K562 (cell line): ENCODE data around the gene PPP1R14B. TPM values are rescaled to one million over a fixed set of nuclear protein-coding genes. Genes with fewer than 3 reads are reported as not detected.

Experiments
- CBX2 ChIP-seq: fragments of 200-600 bp; sonication (generic); IDR thresholded peaks from one replicate; pipeline ENCODE4 v1.6.1; 2012; ENCODE audit warnings: mild to moderate bottlenecking, low read length, inconsistent platforms; ENCODE audit not compliant: insufficient read depth, poor library complexity, severe bottlenecking
- CEBPG ChIP-seq, 3 experiments: fragments of 200-800 bp in 1 of 3; sonication (Bioruptor generic) in 1 of 3; sonication (generic) in 1 of 3; formaldehyde crosslinking in 1 of 3; IDR thresholded peaks in 2 of 3; conservative IDR thresholded peaks in 1 of 3; 2 replicates each; pipeline versions ENCODE4 v1.6.1 to v1.8.0; 2016 to 2022; ENCODE audit warnings: missing compliant biosample characterization in 2 of 3, missing genetic modification characterization in 2 of 3, mild to moderate bottlenecking in 1 of 3, missing genetic modification reagents in 1 of 3
- CSDE1 ChIP-seq, 2 experiments: fragments of 450-650 bp; IDR thresholded peaks; 2 replicates each; pipeline ENCODE4 v1.6.1; 2016; ENCODE audit warnings: mild to moderate bottlenecking in 1 of 2
- CXXC5 ChIP-seq: fragments of 250-450 bp; sonication (Bioruptor Pico); IDR thresholded peaks from 2 replicates; pipeline ENCODE4 v1.8.0; 2022; ENCODE audit warnings: inconsistent platforms, mild to moderate bottlenecking, moderate library complexity
- FOS ChIP-seq: IDR thresholded peaks from 3 replicates; pipeline ENCODE4 v1.6.1; 2011; ENCODE audit not compliant: insufficient read length; ENCODE audit errors: extremely low read depth
- HNRNPLL ChIP-seq: fragments of 200-400 bp; formaldehyde crosslinking; IDR thresholded peaks from 2 replicates; pipeline ENCODE4 v1.6.1; 2017; ENCODE audit warnings: low read length, low read depth, mild to moderate bottlenecking; ENCODE audit not compliant: poor library complexity, severe bottlenecking
- MCM5 ChIP-seq: fragments of 450-650 bp; IDR thresholded peaks from 2 replicates; pipeline ENCODE4 v1.6.1; 2016; ENCODE audit warnings: low read depth
- MIER1 ChIP-seq: fragments of 450-650 bp; IDR thresholded peaks from 2 replicates; pipeline ENCODE4 v1.6.1; 2016; ENCODE audit warnings: antibody characterized with exemption, mild to moderate bottlenecking, low read depth
- MXD1 ChIP-seq: fragments of 250-450 bp; sonication (Bioruptor Pico); IDR thresholded peaks from 2 replicates; pipeline ENCODE4 v1.8.0; 2021; ENCODE audit warnings: borderline replicate concordance, mild to moderate bottlenecking, moderate library complexity; ENCODE audit not compliant: poor library complexity, severe bottlenecking
- PTRF ChIP-seq: fragments of 450-650 bp; IDR thresholded peaks from 2 replicates; pipeline ENCODE4 v1.6.1; 2016; ENCODE audit warnings: mild to moderate bottlenecking, missing genetic modification characterization, missing compliant biosample characterization
- TAF9B ChIP-seq: fragments of 450-650 bp; IDR thresholded peaks from 2 replicates; pipeline ENCODE4 v1.6.1; 2018; ENCODE audit warnings: mild to moderate bottlenecking; ENCODE audit not compliant: partially characterized antibody
- ZNF507 ChIP-seq: conservative IDR thresholded peaks from 2 replicates; pipeline ENCODE4 v1.6.1; 2017; ENCODE audit warnings: missing genetic modification characterization, missing compliant biosample characterization
- ZNF583 ChIP-seq: fragments of 250-450 bp; sonication (Bioruptor Pico); IDR thresholded peaks from 2 replicates; pipeline ENCODE4 v1.4.0; 2020
- polyA plus RNA-seq, 8 experiments: library from polyadenylated mRNA; depleted of rRNA in 4 of 8; stranded (reverse) in 5 of 8; unstranded in 3 of 8; fragments of >200 nt; fragmentation: Nextera tagmentation in 2 of 8; fragmentation: Illumina TruSeq in 1 of 8; extraction: Ambion mirVana in 2 of 8; extraction: Trizol in 1 of 8; gene quantifications; 2 replicates each; pipeline versions ENCODE4 v1.2.1 to v1.2.3, GENCODE V29; 2011 to 2014; ENCODE audit warnings: inconsistent platforms in 1 of 8, missing spikeins in 1 of 8
- total RNA-seq, 7 experiments: library from RNA; depleted of rRNA in 6 of 7; stranded (reverse); fragments of >200 nt in 6 of 7; fragmentation: Illumina TruSeq in 2 of 7; extraction: Trizol in 2 of 7; gene quantifications; 2 replicates each; pipeline versions ENCODE4 v1.2.1 to v1.2.3, GENCODE V29; 2011 to 2021; ENCODE audit warnings: low replicate concordance in 1 of 7
- TF ChIP-seq, protein P1 (sequence below): fragments of 250-450 bp; sonication (Bioruptor Pico); IDR thresholded peaks from 2 replicates; pipeline ENCODE4 v1.5.0; 2021
- TF ChIP-seq, protein P2 (sequence below): sonication (generic); formaldehyde crosslinking; IDR thresholded peaks from 2 replicates; pipeline ENCODE4 v1.8.0; 2022; ENCODE audit warnings: mild to moderate bottlenecking, low read depth, missing genetic modification reagents
- TF ChIP-seq, protein P3 (sequence below): fragments of 250-450 bp; sonication (Bioruptor Pico); IDR thresholded peaks from 2 replicates; pipeline ENCODE4 v1.8.0; 2021; ENCODE audit warnings: mild to moderate bottlenecking, moderate library complexity
- TF ChIP-seq, protein P4 (sequence below), 2 experiments: IDR thresholded peaks; 2 replicates each; pipeline ENCODE4 v1.6.1; 2012; ENCODE audit warnings: improper control_type of control experiment in 2 of 2, low read depth in 2 of 2, low read length in 2 of 2, borderline replicate concordance in 1 of 2

PPP1R14B gene
- total and polyA plus RNA-seq, 9 of the 15 experiments (the other 6 are each of a cell fraction or from before 2014, with no cell fraction given), result 7.7 to 566 (median 212) TPM

GRCh38 chr11:64207256-64208085 is 39.3 kb downstream of the PPP1R14B start (continued):
- peak; percentile 92 for TF ChIP-seq TAF9B
- TF ChIP-seq, protein P1, sequence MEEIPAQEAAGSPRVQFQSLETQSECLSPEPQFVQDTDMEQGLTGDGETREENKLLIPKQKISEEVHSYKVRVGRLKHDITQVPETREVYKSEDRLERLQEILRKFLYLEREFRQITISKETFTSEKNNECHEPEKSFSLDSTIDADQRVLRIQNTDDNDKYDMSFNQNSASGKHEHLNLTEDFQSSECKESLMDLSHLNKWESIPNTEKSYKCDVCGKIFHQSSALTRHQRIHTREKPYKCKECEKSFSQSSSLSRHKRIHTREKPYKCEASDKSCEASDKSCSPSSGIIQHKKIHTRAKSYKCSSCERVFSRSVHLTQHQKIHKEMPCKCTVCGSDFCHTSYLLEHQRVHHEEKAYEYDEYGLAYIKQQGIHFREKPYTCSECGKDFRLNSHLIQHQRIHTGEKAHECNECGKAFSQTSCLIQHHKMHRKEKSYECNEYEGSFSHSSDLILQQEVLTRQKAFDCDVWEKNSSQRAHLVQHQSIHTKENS (CRISPR knock-in tag), result no peak
- TF ChIP-seq ZNF507 (tag), result no peak
- TF ChIP-seq MCM5, result no peak
- no peak for TF ChIP-seq CBX2
- TF ChIP-seq CSDE1 (IDR thresholded peaks at IDR 0.05), result no peak
- TF ChIP-seq, protein P2, sequence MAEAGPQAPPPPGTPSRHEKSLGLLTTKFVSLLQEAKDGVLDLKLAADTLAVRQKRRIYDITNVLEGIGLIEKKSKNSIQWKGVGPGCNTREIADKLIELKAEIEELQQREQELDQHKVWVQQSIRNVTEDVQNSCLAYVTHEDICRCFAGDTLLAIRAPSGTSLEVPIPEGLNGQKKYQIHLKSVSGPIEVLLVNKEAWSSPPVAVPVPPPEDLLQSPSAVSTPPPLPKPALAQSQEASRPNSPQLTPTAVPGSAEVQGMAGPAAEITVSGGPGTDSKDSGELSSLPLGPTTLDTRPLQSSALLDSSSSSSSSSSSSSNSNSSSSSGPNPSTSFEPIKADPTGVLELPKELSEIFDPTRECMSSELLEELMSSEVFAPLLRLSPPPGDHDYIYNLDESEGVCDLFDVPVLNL, result no peak
- no peak for TF ChIP-seq MIER1
- TF ChIP-seq ZNF583 (CRISPR knock-in tag), result 0 out of 2 replicates have a peak, but pooled peaks have one; percentile 18
- no peak for TF ChIP-seq HNRNPLL
- TF ChIP-seq MXD1 (CRISPR knock-in tag), result no peak
- TF ChIP-seq, protein P3, sequence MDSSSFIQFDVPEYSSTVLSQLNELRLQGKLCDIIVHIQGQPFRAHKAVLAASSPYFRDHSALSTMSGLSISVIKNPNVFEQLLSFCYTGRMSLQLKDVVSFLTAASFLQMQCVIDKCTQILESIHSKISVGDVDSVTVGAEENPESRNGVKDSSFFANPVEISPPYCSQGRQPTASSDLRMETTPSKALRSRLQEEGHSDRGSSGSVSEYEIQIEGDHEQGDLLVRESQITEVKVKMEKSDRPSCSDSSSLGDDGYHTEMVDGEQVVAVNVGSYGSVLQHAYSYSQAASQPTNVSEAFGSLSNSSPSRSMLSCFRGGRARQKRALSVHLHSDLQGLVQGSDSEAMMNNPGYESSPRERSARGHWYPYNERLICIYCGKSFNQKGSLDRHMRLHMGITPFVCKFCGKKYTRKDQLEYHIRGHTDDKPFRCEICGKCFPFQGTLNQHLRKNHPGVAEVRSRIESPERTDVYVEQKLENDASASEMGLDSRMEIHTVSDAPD, result no peak
- no peak for TF ChIP-seq PTRF (tag)
- TF ChIP-seq CEBPG (CRISPR knock-in tag; IDR thresholded peaks at IDR 0.05), result peak; percentile 47; the same call in 1 of the 2 replicates
- no peak for TF ChIP-seq CEBPG (tag; conservative IDR thresholded peaks at IDR 0.05 in 1 of 2, IDR thresholded peaks at IDR 0.05 in 1 of 2)
- TF ChIP-seq, protein P4, sequence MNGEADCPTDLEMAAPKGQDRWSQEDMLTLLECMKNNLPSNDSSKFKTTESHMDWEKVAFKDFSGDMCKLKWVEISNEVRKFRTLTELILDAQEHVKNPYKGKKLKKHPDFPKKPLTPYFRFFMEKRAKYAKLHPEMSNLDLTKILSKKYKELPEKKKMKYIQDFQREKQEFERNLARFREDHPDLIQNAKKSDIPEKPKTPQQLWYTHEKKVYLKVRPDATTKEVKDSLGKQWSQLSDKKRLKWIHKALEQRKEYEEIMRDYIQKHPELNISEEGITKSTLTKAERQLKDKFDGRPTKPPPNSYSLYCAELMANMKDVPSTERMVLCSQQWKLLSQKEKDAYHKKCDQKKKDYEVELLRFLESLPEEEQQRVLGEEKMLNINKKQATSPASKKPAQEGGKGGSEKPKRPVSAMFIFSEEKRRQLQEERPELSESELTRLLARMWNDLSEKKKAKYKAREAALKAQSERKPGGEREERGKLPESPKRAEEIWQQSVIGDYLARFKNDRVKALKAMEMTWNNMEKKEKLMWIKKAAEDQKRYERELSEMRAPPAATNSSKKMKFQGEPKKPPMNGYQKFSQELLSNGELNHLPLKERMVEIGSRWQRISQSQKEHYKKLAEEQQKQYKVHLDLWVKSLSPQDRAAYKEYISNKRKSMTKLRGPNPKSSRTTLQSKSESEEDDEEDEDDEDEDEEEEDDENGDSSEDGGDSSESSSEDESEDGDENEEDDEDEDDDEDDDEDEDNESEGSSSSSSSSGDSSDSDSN (IDR thresholded peaks at IDR 0.05; ENCODE audit: borderline replicate concordance in 1 of 2, low read depth in 2 of 2, low read length in 2 of 2), result 0 out of 4 replicates have a peak, but pooled peaks of 1 of the 2 experiments have one; percentile 27
- TF ChIP-seq CXXC5 (CRISPR knock-in tag), result peak; percentile 62; the same call in 1 of the 2 replicates
- TF ChIP-seq FOS, result no peak
